Measurements from ENCODE around the gene CD1E.

The CD1E gene

GRCh38 chr1:158329300-158329699, 24.4 kb upstream of the CD1E start:
- H3K4me3 ChIP-seq (ENCODE audit: low read depth, low read length), result no peak overlapping the region
- TF ChIP-seq CTCF (IDR thresholded peaks at IDR 0.05; ENCODE audit: low read depth, low read length), result no peak

GRCh38 chr1:158329733-158330132, 24.0 kb upstream of the CD1E start:
- no peak overlapping the region for H3K4me3 ChIP-seq (ENCODE audit: low read depth, low read length)
- no peak for TF ChIP-seq CTCF (IDR thresholded peaks at IDR 0.05; ENCODE audit: low read depth, low read length)

- no peak overlapping the region for H3K4me3 ChIP-seq (ENCODE audit: low read depth, low read length)
- TF ChIP-seq CTCF (IDR thresholded peaks at IDR 0.05; ENCODE audit: low read depth, low read length), result no peak
Measured at GRCh38 chr1:158330391-158331105, 23.1 kb upstream of the CD1E start.

- no peak for TF ChIP-seq CTCF (IDR thresholded peaks at IDR 0.05; ENCODE audit: low read depth, low read length)
- H3K4me3 ChIP-seq (ENCODE audit: low read depth, low read length), result no peak overlapping the region
Measured at GRCh38 chr1:158331106-158331425, 22.6 kb upstream of the CD1E start.

GRCh38 chr1:158331481-158332150, 22.1 kb upstream of the CD1E start, which contains the start of gene CD1B:
CD1B (minus strand) TSS chr1:158331531; CDS start chr1:158331423, 108 bp downstream.
- H3K4me3 ChIP-seq (ENCODE audit: low read depth, low read length), result no peak within 1 kb of the TSS
- TF ChIP-seq CTCF (IDR thresholded peaks at IDR 0.05; ENCODE audit: low read depth, low read length), result no peak

- no peak for TF ChIP-seq CTCF (IDR thresholded peaks at IDR 0.05; ENCODE audit: low read depth, low read length)
- no peak overlapping the region for H3K4me3 ChIP-seq (ENCODE audit: low read depth, low read length)
Measured at GRCh38 chr1:158333405-158334155, 20.1 kb upstream of the CD1E start.

All from WI38 (cell line).